SHP77 (cell line): ENCODE data around the gene SAMD11.

ENCODE experiments used
- DNase-seq, 2 experiments: peaks; one replicate each; lab custom pipeline; 2025; lab: John Stamatoyannopoulos, UW

The SAMD11 gene

GRCh38 chr1:904310-904950 lies 19.3 kb upstream of the SAMD11 start:
- DNase-seq = peak; percentile 41 to 47

GRCh38 chr1:905071-905749 lies 18.5 kb upstream of the SAMD11 start:
- no peak for DNase-seq

GRCh38 chr1:905811-906599 lies 17.7 kb upstream of the SAMD11 start:
- no peak for DNase-seq

GRCh38 chr1:906600-907420 lies 16.9 kb upstream of the SAMD11 start:
- DNase-seq = no peak

GRCh38 chr1:907611-908451 lies 15.9 kb upstream of the SAMD11 start:
- DNase-seq = no peak

GRCh38 chr1:908661-909060 lies 15.1 kb upstream of the SAMD11 start:
- DNase-seq = no peak

GRCh38 chr1:909861-910310 lies 13.8 kb upstream of the SAMD11 start:
- no peak for DNase-seq

- no peak for DNase-seq
Measured at GRCh38 chr1:910311-910880, 13.3 kb upstream of the SAMD11 start.

- DNase-seq = peak; percentile 40 to 44
Measured at GRCh38 chr1:910881-911721, 12.6 kb upstream of the SAMD11 start.

- no peak for DNase-seq
Measured at GRCh38 chr1:911875-912739, 11.6 kb upstream of the SAMD11 start.

GRCh38 chr1:912740-913301 lies 10.9 kb upstream of the SAMD11 start:
- peak in 1 of 2 experiments; percentile 34 for DNase-seq

GRCh38 chr1:913491-914130 lies 10.1 kb upstream of the SAMD11 start:
- DNase-seq = no peak

GRCh38 chr1:914131-914890 lies 9.4 kb upstream of the SAMD11 start:
- DNase-seq = no peak

- no peak for DNase-seq
Measured at GRCh38 chr1:914891-915280, 8.8 kb upstream of the SAMD11 start.

- DNase-seq = no peak
Measured at GRCh38 chr1:915295-916172, 8.2 kb upstream of the SAMD11 start.
